ENCODE results near the gene TECPR1.

Gene TECPR1

DNA sequence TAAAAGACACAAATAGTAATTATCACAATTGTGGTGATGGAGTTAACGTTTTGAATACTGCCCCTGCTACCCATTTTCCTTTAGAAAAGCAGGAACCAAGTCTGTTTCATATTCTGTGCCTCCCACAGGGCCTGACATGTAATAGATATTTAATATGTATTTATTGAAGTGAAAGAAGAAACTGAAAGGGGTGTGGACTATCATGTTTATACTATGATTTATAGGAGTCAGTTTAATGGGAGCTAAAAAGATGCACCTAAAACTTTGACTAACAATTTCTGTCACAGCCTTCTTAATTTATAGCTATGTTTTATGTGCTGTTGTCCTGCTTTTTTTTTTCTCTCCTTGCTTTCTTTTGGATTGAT, 64.9 kb downstream of the TECPR1 start:
- DNase-seq: no peak

DNA sequence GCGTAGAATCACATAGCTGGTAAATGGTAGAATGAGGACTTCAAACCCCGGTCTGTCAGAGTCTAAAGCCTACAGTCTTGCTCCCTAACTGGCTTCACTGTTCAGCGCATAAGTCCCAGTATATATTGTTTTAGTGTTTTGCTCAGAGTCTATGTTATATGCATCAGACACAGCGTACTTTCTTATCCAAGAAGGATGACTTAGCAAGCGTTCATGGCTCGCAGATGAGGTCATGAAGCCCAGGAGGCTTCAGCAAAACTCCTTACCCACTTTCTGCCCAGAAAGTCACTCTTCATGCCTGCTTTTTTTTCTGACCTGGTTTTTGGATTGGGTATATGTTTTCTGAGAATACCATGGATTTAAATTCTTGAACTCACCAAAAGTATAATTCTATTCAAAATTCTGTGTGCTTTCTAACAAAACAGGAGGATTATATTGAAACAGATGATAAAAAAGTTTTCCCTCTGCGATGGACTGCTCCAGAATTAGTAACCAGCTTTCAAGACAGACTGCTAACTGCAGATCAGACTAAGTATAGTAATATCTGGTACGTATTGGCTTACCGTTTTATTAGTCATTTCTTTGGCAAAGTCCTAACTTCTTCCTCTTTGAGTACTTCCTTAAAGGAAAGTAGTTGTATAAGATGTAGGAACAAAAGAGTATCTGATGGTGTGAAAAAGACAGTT, 65.4 kb downstream of the TECPR1 start:
- no peak for DNase-seq

DNA sequence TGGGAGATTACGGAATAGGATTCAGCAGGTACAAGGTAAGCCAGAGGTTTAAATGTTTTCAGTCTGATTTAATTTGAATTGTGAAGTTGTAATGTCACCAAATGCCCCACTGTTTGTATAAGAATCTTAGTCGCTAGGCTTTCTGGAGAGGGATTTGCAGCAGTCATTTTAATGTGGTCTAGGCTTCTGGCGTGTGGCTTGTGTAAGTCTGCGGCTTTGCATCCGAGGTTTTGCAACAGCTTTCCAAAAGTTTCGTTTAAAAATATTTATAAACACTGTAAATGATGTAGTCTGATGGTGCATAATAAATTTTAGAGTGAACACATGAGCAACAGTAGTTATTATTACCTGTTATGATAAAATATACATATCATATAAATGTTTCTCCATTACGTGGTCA, 66.9 kb downstream of the TECPR1 start:
- DNase-seq: no peak

- no peak for DNase-seq
Measured at GRCh38 chr7:98180751-98181150, 71.3 kb downstream of the TECPR1 start.

- no peak for DNase-seq
Measured at GRCh38 chr7:98178762-98179490, 73.1 kb downstream of the TECPR1 start.

DNA sequence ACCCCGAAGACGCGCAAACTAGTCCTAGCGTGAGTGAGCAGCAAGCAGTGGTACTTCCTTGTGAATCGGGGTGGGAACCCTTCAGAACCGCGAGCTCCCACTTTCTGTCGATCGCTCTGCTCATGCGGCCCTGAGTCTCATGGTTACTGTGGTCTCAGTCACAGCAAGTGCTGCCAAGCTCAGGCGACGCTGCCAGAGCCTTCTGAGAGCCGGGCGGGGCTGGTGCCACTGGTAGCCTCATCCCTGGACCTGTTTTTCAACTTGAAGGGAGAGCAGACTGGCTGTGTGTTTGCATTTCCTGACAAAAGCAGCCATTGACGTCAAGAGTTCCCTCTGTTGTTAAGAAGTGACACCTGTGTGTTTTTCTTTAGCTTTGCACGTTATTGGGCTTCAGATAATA, 73.7 kb downstream of the TECPR1 start:
- no peak for DNase-seq

DNA sequence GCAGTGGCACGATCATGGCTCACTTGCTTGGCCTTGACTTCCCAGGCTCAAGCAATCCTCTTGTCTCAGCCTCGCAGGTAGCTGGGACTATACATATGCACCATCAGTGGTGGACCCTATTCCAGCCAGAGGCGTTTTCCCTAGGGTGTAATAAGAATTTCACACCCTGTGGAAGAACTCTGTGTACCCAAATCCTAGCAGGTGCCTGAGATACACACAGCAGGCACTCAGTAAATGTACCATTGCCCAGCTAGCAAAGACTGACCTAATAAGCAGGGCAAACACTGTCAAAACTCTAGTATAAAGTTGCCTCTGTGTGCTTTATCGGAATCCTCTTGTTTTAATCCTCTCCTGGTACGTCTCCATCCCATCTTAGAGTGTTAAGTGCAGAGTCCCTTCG, 74.5 kb downstream of the TECPR1 start:
- no peak for DNase-seq

DNA sequence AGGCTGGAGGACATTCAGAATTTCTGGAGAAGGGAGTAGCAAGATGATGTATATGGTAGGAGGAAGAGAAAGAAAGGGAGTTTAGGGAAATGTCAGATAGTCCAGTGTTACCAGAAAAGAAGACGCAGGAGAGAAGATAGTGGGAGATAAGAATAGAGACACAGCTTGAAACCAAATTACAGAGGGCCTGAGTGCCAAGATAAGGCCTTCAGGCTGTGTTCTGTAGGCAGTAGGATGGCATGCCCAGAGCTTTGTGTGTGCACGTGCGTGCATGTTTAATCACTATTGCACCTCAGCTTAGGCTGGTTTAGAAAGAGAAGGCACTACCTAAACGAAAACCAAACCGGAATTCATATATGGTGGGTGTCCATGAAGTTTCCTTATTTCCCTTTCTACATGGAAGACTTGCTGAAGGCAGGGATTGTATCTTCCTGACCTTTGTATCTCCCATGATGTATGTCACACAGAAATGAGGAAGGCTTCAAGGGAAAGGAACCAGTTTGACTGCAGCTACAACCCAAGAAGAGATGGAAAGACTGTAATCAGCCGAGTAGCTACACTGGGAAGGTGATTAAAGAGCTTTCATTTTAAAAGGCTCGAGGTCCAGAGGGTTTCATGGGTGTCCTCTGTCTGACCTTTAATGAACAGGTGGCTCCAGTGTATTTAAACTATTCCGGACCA, 76.6 kb downstream of the TECPR1 start:
- DNase-seq: no peak

- no peak for DNase-seq
Measured at GRCh38 chr7:98174334-98175259, 77.4 kb downstream of the TECPR1 start.

DNA sequence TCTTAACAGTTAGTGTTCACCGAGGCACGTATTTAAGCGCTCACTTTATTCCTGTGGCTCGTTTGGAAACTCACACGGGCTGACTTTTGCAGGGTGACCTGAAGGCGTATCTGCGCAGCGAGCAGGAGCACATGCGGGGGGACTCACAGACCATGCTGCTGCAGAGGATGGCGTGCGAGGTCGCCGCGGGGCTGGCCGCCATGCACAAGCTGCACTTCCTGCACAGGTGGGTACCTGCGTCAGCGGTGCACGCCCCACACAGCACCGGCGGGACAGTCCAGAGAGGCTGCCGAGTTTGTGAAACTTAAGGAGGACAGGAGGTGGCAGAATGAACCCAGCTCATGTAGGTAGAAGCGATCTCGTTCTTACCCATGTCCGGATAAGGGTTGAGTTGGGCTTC, 80.6 kb downstream of the TECPR1 start:
- no peak for DNase-seq

- DNase-seq: no peak
Measured at GRCh38 chr7:98170966-98171365, 81.1 kb downstream of the TECPR1 start.

GRCh38 chr7:98168904-98169621, 83.0 kb downstream of the TECPR1 start:
- no peak for DNase-seq

DNA sequence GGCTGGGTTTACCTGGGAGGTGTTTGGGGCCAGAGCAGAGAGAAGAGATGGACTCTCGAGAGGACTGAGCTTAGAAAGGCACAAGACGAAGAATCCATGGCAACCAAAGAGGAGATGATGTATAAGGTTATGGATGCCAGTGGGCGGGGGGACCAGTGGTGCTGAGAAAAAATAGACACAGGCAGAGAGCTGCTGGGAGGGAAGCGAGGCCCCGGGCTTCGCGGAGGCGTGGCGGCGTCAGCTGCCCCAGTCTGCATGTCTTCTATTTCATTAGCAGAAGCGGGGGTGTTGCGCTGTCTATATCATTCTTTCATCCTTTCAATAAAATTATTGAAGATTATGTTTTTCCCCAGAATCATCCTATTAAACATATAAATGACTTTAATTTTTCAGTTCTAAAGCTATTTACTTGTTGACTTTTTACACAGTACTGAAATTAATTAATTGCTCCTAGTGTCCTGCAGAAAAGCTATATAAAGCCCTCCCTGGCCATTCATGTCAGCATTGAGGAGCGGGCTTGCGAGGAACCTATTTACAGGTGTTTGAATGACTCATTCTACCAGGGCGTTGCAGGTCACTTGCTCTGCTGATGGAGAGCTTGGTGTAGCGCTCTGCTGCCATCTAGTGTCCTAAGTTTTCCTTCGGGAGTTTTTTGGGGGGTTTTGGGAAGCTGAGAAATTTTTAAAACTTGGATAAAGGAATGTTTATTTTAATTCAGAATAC, 83.7 kb downstream of the TECPR1 start:
- no peak for DNase-seq

GRCh38 chr7:98167653-98168052, 84.4 kb downstream of the TECPR1 start:
- no peak for DNase-seq

- DNase-seq: no peak
Measured at GRCh38 chr7:98166668-98166970, 85.4 kb downstream of the TECPR1 start.

GRCh38 chr7:98165827-98166667, 86.0 kb downstream of the TECPR1 start:
- DNase-seq: no peak

All from GOT3 (cell line).